ENCODE measurements around the gene MOCS2. TPM values are rescaled to one million over a fixed set of nuclear protein-coding genes. Genes with fewer than 3 reads are reported as not detected.

MOCS2 gene
- polyA plus RNA-seq, 4 donors: 63.3 to 91.3 (median 75.2) TPM

GRCh38 chr5:53059281-53059680 is 50.3 kb downstream of the MOCS2 start:
- DNase-seq (ENCODE audit: low read depth in 4 of 4, low spot score in 2 of 4): no peak

GRCh38 chr5:53055365-53055764 is 54.2 kb downstream of the MOCS2 start:
- no peak for DNase-seq (ENCODE audit: low read depth in 4 of 4, low spot score in 2 of 4)

GRCh38 chr5:53053364-53053763 is 56.2 kb downstream of the MOCS2 start:
- DNase-seq (ENCODE audit: low read depth in 4 of 4, low spot score in 2 of 4): no peak

GRCh38 chr5:53052499-53052898 is 57.1 kb downstream of the MOCS2 start:
- no peak for DNase-seq (ENCODE audit: low read depth in 4 of 4, low spot score in 2 of 4)

- DNase-seq (ENCODE audit: low read depth in 4 of 4, low spot score in 2 of 4): no peak
Observed at GRCh38 chr5:53048248-53048647, 61.3 kb downstream of the MOCS2 start.

Other genes with a start within 250 kb of the MOCS2 start
- gene ITGA2, start 120.4 kb downstream of the MOCS2 start, polyA plus RNA-seq (ENCODE audit: insufficient read length in 4 of 4): 10 to 100 TPM; 23.4 to 29.0 (median 25.5) TPM